ENCODE results near the gene SYP.
"Not testable (repeated sequence)": the region's sequence is repeated elsewhere in the genome, so short reads cannot be mapped to it uniquely, and the experiment has no call there.

The SYP gene

DNA sequence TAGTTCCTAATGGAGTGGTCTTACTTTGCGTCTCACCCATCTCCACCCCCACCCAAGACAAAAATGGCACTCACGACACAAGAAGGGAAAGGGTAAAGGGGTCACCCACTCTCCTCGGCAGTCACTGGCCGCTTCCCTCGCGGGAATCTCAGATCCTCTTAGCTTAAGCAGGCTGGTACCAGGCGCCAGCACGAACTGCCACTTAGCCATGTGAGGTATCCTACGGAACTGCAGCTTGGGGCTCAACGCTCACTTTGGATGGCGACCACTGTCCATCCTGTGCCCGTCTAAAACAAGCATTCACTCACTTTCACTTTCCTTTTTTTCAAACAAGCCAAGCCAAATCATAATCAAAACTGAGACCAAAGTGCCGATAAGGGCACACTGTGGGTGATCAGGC is 52.1 kb downstream of the SYP start:
- DNase-seq (ENCODE audit: low read depth): no peak
- H3K4me3 ChIP-seq (ENCODE audit: control insufficient read depth, low read depth, low read length): no peak overlapping the region
- TF ChIP-seq, protein P1, sequence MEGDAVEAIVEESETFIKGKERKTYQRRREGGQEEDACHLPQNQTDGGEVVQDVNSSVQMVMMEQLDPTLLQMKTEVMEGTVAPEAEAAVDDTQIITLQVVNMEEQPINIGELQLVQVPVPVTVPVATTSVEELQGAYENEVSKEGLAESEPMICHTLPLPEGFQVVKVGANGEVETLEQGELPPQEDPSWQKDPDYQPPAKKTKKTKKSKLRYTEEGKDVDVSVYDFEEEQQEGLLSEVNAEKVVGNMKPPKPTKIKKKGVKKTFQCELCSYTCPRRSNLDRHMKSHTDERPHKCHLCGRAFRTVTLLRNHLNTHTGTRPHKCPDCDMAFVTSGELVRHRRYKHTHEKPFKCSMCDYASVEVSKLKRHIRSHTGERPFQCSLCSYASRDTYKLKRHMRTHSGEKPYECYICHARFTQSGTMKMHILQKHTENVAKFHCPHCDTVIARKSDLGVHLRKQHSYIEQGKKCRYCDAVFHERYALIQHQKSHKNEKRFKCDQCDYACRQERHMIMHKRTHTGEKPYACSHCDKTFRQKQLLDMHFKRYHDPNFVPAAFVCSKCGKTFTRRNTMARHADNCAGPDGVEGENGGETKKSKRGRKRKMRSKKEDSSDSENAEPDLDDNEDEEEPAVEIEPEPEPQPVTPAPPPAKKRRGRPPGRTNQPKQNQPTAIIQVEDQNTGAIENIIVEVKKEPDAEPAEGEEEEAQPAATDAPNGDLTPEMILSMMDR (IDR thresholded peaks at IDR 0.05; ENCODE audit: control insufficient read depth, insufficient read depth, low read depth, low read length, missing control alignments): no peak

DNA sequence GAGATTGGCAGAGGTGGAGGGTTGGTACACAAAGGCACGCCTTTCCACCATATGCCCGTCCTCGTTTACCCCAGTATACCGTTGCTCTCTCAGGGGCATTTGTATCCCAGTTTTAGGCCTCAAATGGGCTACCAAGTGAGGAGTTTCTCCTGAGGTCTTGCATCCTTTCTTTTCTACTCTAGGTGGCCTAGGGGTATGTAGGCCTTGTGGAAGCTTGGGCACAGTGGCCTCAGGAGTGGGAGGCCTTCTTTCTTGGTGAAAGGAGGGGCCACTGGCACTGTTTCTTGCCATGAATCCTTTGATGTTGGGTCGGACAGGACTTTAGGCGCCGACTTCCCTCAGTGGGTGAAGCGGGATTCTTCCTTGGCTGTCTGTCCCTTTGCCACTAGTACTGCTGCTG is 52.7 kb downstream of the SYP start:
- no peak for DNase-seq (ENCODE audit: low read depth)
- TF ChIP-seq, protein P1 (IDR thresholded peaks at IDR 0.05; ENCODE audit: control insufficient read depth, insufficient read depth, low read depth, low read length, missing control alignments): no peak
- H3K4me3 ChIP-seq (ENCODE audit: control insufficient read depth, low read depth, low read length): no peak overlapping the region

DNA sequence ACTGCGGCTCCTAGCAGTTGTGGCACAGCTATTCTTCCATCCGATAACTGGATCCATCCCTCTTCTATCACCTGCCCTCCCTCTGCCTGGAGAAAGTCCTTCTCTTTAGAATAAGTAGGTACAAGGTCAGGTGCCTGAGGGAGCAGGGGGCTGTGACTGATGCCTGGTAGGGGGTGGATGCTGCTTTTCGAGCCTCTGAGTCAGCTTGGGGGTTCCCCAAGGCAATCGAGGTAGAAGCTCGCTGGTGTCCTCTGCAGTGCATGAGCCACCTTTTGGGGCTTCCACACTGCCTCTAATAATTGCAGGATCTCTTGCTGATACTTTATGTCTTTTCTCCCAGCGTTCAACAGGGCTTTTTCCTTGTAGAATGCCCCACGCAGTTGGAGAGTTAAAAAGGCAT is 56.8 kb downstream of the SYP start:
- not testable (repeated sequence) for H3K4me3 ChIP-seq (ENCODE audit: control insufficient read depth, low read depth, low read length); DNase-seq (ENCODE audit: low read depth)

DNA sequence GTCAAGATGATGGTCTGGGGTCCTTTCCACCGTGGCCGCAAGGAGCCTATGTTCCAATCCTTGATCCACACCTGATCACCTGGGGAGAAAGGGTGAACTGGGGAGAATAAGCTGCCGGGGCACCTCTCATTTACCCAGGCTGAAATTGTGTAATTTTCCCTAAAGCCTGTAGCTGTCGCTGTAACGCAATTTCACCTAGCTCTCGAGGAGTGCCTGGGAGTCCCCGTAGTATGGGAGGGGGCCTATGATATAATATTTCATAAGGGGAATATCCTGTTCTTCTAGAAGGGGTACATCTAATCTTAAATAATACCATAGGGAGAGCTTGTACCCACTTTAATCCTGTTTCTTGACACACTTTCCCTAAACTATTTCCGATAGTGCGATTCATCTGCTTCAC is 57.7 kb downstream of the SYP start:
- TF ChIP-seq, protein P1 (IDR thresholded peaks at IDR 0.05; ENCODE audit: control insufficient read depth, insufficient read depth, low read depth, low read length, missing control alignments): peak; percentile 49
- not testable (repeated sequence) for H3K4me3 ChIP-seq (ENCODE audit: control insufficient read depth, low read depth, low read length); DNase-seq (ENCODE audit: low read depth)

DNA sequence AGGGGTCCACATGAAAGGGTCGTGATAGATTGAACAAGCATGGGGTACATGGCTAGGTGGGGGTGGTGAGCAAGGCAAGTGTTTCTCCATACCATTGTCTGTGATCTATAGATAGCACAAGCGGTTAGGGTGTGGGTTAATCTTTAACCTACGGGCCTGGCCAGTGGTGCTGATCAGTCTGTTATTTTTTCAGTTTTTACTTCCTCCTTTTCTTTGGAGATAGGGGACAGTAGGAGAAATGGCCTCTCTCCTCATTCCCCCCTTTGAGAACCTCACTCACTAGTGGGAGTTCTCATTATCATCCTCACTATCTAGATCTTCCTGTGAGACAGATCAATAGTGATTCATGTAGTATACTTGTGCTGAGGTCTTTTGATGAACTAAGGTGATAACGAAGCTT is 60.3 kb downstream of the SYP start:
- H3K4me3 ChIP-seq (ENCODE audit: control insufficient read depth, low read depth, low read length): no peak overlapping the region
- TF ChIP-seq, protein P1 (IDR thresholded peaks at IDR 0.05; ENCODE audit: control insufficient read depth, insufficient read depth, low read depth, low read length, missing control alignments): no peak
- DNase-seq (ENCODE audit: low read depth): no peak
